Choroid plexus epithelial cell (primary cell): ENCODE data around the gene CD6.

Experiments used
- DNase-seq: peaks from one replicate; pipeline ENCODE4 v3.0.0-alpha.2; 2010; ENCODE audit warnings: low read depth
- H3K4me3 ChIP-seq: 2 replicates; pipeline ENCODE4 v1.5.1; 2011; ENCODE audit warnings: low read depth, mild to moderate bottlenecking, control low read depth, low read length, moderate library complexity
- TF ChIP-seq, protein P1 (sequence below): conservative IDR thresholded peaks from 2 replicates; pipeline ENCODE4 v1.5.1; 2011; ENCODE audit warnings: low read depth, mild to moderate bottlenecking, control low read depth, inconsistent platforms, low read length, moderate library complexity

The CD6 gene

DNA sequence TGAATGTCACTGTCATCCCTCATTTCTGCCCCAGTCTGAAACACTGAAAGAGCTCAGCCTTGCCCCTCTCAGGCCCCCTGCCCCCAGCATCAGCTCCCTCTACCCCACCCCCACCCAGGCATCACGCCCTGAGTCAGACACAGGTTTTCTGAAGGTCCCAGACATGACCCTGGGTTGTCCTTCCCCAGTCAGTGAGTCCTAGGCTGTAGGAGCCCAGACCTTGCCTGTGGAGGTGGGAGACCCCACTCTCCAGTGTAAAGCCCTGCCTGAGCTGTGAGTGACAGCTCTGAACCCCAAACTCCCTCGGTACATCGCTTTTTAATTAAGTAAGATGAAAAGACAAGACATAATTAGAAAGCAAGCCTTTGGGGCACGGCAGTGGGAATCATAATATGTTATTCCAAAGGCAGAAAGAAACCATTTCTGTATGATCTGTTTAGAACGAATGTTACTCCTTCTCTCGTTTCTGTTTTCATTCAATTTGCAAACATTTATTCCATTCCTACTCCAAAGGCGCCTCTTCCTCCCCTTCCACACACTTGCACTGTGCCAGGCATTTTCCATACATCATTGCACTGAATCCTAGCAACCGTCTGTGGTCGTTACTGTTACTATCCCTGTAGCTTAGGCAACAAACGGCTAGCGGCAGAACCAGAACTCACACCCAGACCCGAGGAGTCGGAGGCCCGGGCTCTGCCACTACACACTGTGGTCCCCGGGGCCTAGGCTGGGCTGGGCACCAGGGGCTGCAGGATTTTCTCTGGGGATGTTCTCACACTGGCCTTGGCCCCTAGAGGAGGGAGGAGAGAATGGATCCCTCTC is 63.4 kb downstream of the CD6 start:
- H3K4me3 ChIP-seq: no peak overlapping the region
- DNase-seq: no peak
- TF ChIP-seq, protein P1, sequence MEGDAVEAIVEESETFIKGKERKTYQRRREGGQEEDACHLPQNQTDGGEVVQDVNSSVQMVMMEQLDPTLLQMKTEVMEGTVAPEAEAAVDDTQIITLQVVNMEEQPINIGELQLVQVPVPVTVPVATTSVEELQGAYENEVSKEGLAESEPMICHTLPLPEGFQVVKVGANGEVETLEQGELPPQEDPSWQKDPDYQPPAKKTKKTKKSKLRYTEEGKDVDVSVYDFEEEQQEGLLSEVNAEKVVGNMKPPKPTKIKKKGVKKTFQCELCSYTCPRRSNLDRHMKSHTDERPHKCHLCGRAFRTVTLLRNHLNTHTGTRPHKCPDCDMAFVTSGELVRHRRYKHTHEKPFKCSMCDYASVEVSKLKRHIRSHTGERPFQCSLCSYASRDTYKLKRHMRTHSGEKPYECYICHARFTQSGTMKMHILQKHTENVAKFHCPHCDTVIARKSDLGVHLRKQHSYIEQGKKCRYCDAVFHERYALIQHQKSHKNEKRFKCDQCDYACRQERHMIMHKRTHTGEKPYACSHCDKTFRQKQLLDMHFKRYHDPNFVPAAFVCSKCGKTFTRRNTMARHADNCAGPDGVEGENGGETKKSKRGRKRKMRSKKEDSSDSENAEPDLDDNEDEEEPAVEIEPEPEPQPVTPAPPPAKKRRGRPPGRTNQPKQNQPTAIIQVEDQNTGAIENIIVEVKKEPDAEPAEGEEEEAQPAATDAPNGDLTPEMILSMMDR: no peak

DNA sequence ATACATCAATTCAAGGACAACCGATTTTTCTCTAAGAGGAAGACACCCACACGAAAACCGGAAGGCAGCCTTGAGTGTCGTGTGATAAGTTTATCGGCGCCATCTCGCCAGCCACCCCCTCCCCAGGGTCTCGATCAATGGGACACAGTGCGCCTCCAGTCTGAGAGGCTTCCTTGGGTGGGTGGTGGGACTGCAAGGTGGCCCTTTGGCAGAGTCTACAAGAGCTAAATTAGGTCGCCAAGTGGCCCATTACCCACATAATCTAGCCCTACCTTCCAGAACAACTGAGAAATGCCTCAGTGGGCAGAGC is 64.0 kb downstream of the CD6 start:
- no peak for DNase-seq
- H3K4me3 ChIP-seq: no peak overlapping the region
- TF ChIP-seq, protein P1: no peak

DNA sequence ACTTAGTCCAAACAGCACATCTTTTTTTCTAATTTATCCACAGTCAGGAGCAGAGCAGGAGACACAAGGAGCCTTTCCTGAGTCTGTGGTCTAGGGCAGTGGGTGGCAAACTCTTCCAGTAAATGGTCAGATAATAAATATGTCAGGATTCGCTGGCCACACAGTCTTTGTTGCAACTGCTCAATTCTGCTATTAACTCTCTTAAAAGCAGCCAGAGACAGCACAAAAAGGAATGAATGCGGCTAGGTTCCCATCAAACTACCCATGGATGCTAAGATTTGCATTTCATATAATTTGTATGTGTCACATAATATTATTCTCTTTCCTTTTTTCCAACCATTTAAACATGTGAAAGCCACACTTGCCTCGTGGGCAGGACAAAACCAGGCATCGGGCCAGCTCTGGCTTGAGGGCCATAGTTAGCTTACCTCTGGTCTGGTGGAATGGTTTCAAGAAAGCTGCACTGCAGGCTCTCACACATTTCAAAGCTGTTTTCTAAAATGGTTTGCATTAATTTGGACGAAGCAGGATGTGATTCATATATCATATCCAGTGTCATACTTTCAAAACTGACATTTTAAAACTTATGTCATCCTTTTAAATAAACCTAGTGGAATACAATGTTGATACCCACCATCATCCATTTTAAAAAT is 66.1 kb downstream of the CD6 start:
- TF ChIP-seq, protein P1: no peak
- DNase-seq: peak; percentile 58
- H3K4me3 ChIP-seq: no peak overlapping the region

- H3K4me3 ChIP-seq: no peak overlapping the region
- DNase-seq: no peak
These were observed 68.4 kb downstream of the CD6 start for GRCh38 chr11:61039916-61040315.

DNA sequence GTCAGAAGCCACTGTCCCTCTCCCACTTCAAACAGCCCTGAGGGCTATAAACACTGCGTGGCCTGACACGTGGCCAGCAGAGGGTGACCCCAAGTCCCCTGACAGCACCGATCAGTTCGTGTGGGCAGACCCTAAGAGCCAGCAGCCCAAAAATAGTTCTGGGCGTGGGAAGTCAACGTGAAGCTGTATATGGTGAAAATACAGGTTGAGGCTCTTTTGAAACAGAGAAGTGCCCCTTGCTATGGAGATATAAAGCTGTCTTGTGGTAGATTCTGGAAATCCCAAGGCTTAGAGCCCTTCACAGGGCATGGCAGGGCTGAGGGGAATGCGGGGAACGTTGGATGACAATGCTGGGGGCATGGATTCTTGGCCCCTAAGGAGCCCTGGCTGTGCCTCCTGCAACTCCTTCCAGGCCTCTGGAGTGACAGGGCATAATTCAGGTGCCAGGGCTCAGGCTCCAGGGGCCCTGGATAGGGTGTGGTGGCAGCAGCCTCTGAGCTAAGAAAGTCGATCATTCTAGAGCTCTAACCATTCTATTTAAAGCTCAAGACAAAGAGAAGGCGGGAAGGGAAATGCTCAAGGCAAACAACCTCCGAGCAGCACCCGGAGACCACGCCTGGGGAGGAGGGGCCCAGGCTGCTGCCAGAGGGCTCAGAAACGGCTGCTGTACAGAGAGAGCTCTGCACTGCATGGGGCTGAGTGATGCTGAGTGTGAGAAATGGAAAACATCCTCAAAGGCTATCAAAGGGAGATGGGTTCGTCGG is 70.5 kb downstream of the CD6 start:
- H3K4me3 ChIP-seq: no peak overlapping the region
- TF ChIP-seq, protein P1: no peak
- DNase-seq: peak; percentile 60

More at GRCh38 chr11:61039916-61040315, 68.4 kb downstream of the CD6 start:
- TF ChIP-seq, protein P1: no peak

DNA sequence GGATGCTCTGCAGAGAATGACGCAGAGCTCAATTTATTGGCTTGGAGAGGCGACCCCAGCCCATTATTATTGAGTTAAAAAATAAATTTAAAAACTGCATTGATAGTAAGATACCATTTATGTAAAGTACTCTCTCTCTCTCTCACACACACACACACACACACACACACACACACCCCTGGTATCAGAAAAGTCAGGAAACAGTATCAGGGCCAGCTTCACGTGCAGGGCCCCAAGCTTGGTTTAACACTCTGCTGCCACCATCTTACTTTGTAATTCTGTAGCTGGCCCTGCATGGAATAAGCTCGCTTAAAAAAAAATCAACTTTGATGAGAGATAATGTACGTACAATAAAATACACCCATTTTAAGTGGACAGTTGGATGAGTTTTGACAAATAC is 71.1 kb downstream of the CD6 start:
- H3K4me3 ChIP-seq: no peak overlapping the region
- no peak for DNase-seq
- TF ChIP-seq, protein P1: no peak
